Fibroblast of the conjunctiva (primary cell): ENCODE measurements around the gene AGFG2.

ENCODE experiments used
- DNase-seq: peaks from one replicate; pipeline ENCODE4 v3.0.0-alpha.2; 2010; ENCODE audit warnings: low read depth

AGFG2 gene

GRCh38 chr7:100572949-100573675 lies 34.1 kb downstream of the AGFG2 start:
- DNase-seq, result no peak

- DNase-seq, result no peak
These were observed 34.8 kb downstream of the AGFG2 start, which contains the start of gene SAP25 for GRCh38 chr7:100573691-100574361. TSS of gene SAP25 (minus strand) at chr7:100573900. CDS start at chr7:100573742, 158 bp downstream.

GRCh38 chr7:100574362-100575205 lies 35.6 kb downstream of the AGFG2 start:
- DNase-seq, result no peak

GRCh38 chr7:100575206-100575631 lies 36.2 kb downstream of the AGFG2 start:
- no peak for DNase-seq

GRCh38 chr7:100575746-100576383 lies 36.9 kb downstream of the AGFG2 start:
- no peak for DNase-seq

GRCh38 chr7:100576384-100576993 lies 37.5 kb downstream of the AGFG2 start:
- DNase-seq, result no peak

GRCh38 chr7:100577103-100577502 lies 38.1 kb downstream of the AGFG2 start:
- no peak for DNase-seq

- no peak for DNase-seq
These were observed 38.5 kb downstream of the AGFG2 start for GRCh38 chr7:100577507-100577906.

- DNase-seq, result no peak
These were observed 39.5 kb downstream of the AGFG2 start for GRCh38 chr7:100578246-100579183.

- no peak for DNase-seq
These were observed 41.7 kb downstream of the AGFG2 start for GRCh38 chr7:100580466-100581283.

GRCh38 chr7:100582041-100582579 lies 43.1 kb downstream of the AGFG2 start:
- DNase-seq, result no peak

- no peak for DNase-seq
These were observed 43.6 kb downstream of the AGFG2 start for GRCh38 chr7:100582650-100583049.

GRCh38 chr7:100583132-100584053 lies 44.4 kb downstream of the AGFG2 start:
- DNase-seq, result no peak

GRCh38 chr7:100584054-100584682 lies 45.2 kb downstream of the AGFG2 start:
- no peak for DNase-seq

- no peak for DNase-seq
These were observed 45.9 kb downstream of the AGFG2 start for GRCh38 chr7:100584683-100585510.

- no peak for DNase-seq
These were observed 46.7 kb downstream of the AGFG2 start, which contains the start of gene LRCH4 for GRCh38 chr7:100585511-100586265. TSS of gene LRCH4 (minus strand) at chr7:100586129. CDS start at chr7:100586100, 29 bp downstream.
